ENCODE measurements around the gene APLN. TPM values are rescaled to one million over a fixed set of nuclear protein-coding genes. Genes with fewer than 3 reads are reported as not detected.

Gene APLN
- total and polyA plus RNA-seq, 9 of the 15 experiments (the other 6 are each of a cell fraction or from before 2014, with no cell fraction given) = 0.04 to 0.06 TPM; not detected in 7

GRCh38 chrX:129682979-129683378, 28.2 kb upstream of the APLN start:
- H3K9me1 ChIP-seq (ENCODE audit: control insufficient read depth, insufficient read depth, low read length) = no peaks in the 10 kb centered on the region
- ATAC-seq (no peak), DNase-seq (ENCODE audit: extremely low read depth in 1 of 4, low spot score in 3 of 4) (no peak), FAIRE-seq (no peak)
- no peak overlapping the region for H2AFZ ChIP-seq (ENCODE audit: low read depth, low read length)
- no peak overlapping the region for H3K4me3 ChIP-seq
- no peaks in the 10 kb centered on the region for H3K79me2 ChIP-seq (ENCODE audit: control insufficient read depth, insufficient read depth, low read length)
- no peaks in the 10 kb centered on the region for H4K20me1 ChIP-seq (replicated peaks; ENCODE audit: control insufficient read depth, insufficient read depth, low read length)
- peaks cover 4 to 10% of the 10 kb centered on the region in 2 experiments; a peak in 2 of 5 replicates for H3K27me3 ChIP-seq (ENCODE audit: control insufficient read depth in 2 of 2, insufficient read depth in 2 of 2, low read length in 2 of 2)
- ChIA-PET CTCF (ENCODE audit: low intra/inter-chr PET ratio) (no interaction called here), POLR2A (no interaction called here)
- BruUV-seq (replicated peaks) = no TSS peak
- peaks cover 0 to 8% of the 10 kb centered on the region in 2 experiments; a peak in 2 of 5 replicates for H3K4me1 ChIP-seq (replicated peaks in 1 of 2; ENCODE audit: control insufficient read depth in 2 of 2, insufficient read depth in 2 of 2, low read length in 2 of 2)
- H3K9me3 ChIP-seq (replicated peaks; ENCODE audit: control insufficient read depth, insufficient read depth, low read depth, low read length) = no peaks in the 10 kb centered on the region
- H3K27ac ChIP-seq (ENCODE audit: extremely low read depth, low read depth, low read length) = no peak overlapping the region
- H3K36me3 ChIP-seq (ENCODE audit: control insufficient read depth, insufficient read depth, low read length) = no peaks in the 10 kb centered on the region
- intact Hi-C loops (cut with micrococcal nuclease) (no loop called here), in situ Hi-C loops (cut with MboI) (no loop called here)
- no peak overlapping the region for H3K4me2 ChIP-seq (ENCODE audit: insufficient read depth, low read length)
- 7% methylated on average over 1 of the region's 1 CpG for WGBS (ENCODE audit: insufficient coverage, low coverage, missing lambda C conversion rate)
- H3K9ac ChIP-seq (ENCODE audit: insufficient read depth in 1 of 2, low read depth in 2 of 2, low read length in 2 of 2) = no peak overlapping the region
- no peak for TF ChIP-seq ASH1L (IDR thresholded peaks at IDR 0.05; ENCODE audit: borderline replicate concordance, low read depth, partially characterized antibody)
- TF ChIP-seq ZBTB8A (IDR thresholded peaks at IDR 0.05; ENCODE audit: partially characterized antibody) = no peak
- TF ChIP-seq PBX2 (CRISPR knock-in tag; IDR thresholded peaks at IDR 0.05; ENCODE audit: low read depth) = no peak
- TF ChIP-seq PBX2 (tag; conservative IDR thresholded peaks at IDR 0.05; ENCODE audit: low read depth) = no peak
- no peak for TF ChIP-seq MCM5 (IDR thresholded peaks at IDR 0.05; ENCODE audit: low read depth)
- no peak for TF ChIP-seq HDAC8 (tag; IDR thresholded peaks at IDR 0.05)
- TF ChIP-seq ZNF384 (IDR thresholded peaks at IDR 0.05; ENCODE audit: low read depth, low read length) = no peak
- no peak for TF ChIP-seq IRF1 (CRISPR knock-in tag; IDR thresholded peaks at IDR 0.05; ENCODE audit: borderline replicate concordance)
- no peak for TF ChIP-seq PHF20 (IDR thresholded peaks at IDR 0.05; ENCODE audit: partially characterized antibody)
- TF ChIP-seq ESRRB (CRISPR knock-in tag; IDR thresholded peaks at IDR 0.05; ENCODE audit: borderline replicate concordance) = no peak
- no peak for TF ChIP-seq LARP7 (IDR thresholded peaks at IDR 0.05)
- TF ChIP-seq SIN3A (IDR thresholded peaks at IDR 0.05; ENCODE audit: borderline replicate concordance in 2 of 2, control insufficient read depth in 1 of 2, low read depth in 2 of 2, low read length in 2 of 2) = no peak
- TF ChIP-seq ZNF589 (CRISPR knock-in tag; IDR thresholded peaks at IDR 0.05; ENCODE audit: low read depth) = no peak
- TF ChIP-seq ZNF584 (CRISPR knock-in tag; IDR thresholded peaks at IDR 0.05; ENCODE audit: low read depth) = no peak
- TF ChIP-seq HNRNPK (IDR thresholded peaks at IDR 0.05; ENCODE audit: low read depth, low read length, poor library complexity, severe bottlenecking) = no peak
- no peak for TF ChIP-seq KDM5B (IDR thresholded peaks at IDR 0.05; ENCODE audit: insufficient replicate concordance, low read depth, low read length)
- TF ChIP-seq ELK1 (CRISPR knock-in tag; IDR thresholded peaks at IDR 0.05) = no peak
